Transverse colon (tissue), 4 donors: ENCODE results near the gene EWSR1.

Experiments used
- CTCF ChIP-seq, 5 experiments: fragments of 200-600 bp in 3 of 5; fragments of 450-650 bp in 2 of 5; sonication (generic) in 3 of 5; IDR thresholded peaks; 1 replicate in 2 of 5; 2 replicates in 3 of 5; pipeline ENCODE4 v1.5.1; 2016 to 2017; ENCODE audit warnings: antibody characterized with exemption in 5 of 5, inconsistent platforms in 3 of 5, mild to moderate bottlenecking in 2 of 5, moderate library complexity in 1 of 5
- POLR2AphosphoS5 ChIP-seq, 3 donors: sonication (generic); formaldehyde crosslinking; IDR thresholded peaks; one replicate each; pipeline ENCODE4 v1.6.1; 2016; ENCODE audit warnings: antibody characterized with exemption in 3 of 3

DNA sequence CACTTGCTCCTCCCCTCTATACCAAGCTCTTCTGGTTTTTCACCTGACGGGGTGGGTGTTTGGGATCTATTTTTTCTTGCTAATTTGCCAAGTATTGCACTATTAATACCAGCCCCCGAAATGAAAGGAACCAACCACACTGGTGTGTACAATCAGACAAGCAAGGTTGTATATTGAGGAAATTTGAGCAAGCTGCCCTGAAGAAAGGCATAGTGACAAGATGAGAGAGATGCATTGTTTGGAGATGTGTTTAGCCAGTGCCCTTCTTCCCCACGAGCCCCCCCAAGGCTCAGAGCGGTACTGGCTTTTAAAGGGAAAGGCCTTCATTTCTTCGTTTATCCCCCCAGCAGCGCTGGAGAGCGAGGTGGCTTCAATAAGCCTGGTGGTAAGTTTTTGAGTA lies 23.1 kb downstream of the EWSR1 start:
- TF ChIP-seq CTCF (IDR thresholded peaks at IDR 0.05) (no peak), POLR2AphosphoS5 (IDR thresholded peaks at IDR 0.05) (no peak)
